C4-2B (cell line): ENCODE data around the gene SETD6.

ENCODE experiments used
- ZFX ChIP-seq: fragments of 450-650 bp; IDR thresholded peaks from 2 replicates; pipeline ENCODE4 v1.6.1; 2017
- TF ChIP-seq, protein P1 (sequence below): fragments of 450-650 bp; conservative IDR thresholded peaks from 2 replicates; pipeline ENCODE4 v1.5.1; 2017; ENCODE audit warnings: mild to moderate bottlenecking

DNA sequence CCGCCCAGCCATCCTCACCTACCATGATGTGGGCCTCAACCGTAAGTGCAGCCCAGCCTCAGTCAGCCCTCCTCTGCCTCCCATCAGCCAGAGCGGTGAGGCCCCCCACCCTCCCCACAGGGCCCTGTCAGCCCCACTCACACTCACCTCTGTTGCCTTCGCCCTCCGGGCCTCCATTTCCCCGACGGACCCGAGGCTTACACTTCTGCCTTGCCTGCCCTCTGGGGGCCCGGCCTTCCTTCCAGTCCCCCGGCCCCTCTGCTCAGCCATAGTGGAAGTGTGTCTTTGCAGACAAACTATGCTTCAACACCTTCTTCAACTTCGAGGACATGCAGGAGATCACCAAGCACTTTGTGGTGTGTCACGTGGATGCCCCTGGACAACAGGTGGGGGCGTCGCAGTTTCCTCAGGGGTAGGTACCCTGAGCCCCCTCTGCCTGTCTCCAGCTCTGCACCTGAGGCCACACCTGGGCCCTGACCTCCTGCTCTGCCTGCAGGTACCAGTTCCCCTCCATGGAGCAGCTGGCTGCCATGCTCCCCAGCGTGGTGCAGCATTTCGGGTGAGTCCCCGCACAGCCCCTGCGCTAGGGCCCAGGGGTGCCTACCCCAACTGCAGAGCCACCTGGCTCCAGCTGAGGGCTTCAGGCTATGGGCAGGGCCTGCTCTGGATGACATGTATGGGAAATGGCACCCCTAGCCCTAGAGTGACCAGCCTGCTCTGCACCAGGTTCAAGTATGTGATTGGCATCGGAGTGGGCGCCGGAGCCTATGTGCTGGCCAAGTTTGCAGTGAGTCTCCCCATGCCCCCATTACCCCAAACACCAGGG, 11.2 kb upstream of the SETD6 start:
- TF ChIP-seq, protein P1, sequence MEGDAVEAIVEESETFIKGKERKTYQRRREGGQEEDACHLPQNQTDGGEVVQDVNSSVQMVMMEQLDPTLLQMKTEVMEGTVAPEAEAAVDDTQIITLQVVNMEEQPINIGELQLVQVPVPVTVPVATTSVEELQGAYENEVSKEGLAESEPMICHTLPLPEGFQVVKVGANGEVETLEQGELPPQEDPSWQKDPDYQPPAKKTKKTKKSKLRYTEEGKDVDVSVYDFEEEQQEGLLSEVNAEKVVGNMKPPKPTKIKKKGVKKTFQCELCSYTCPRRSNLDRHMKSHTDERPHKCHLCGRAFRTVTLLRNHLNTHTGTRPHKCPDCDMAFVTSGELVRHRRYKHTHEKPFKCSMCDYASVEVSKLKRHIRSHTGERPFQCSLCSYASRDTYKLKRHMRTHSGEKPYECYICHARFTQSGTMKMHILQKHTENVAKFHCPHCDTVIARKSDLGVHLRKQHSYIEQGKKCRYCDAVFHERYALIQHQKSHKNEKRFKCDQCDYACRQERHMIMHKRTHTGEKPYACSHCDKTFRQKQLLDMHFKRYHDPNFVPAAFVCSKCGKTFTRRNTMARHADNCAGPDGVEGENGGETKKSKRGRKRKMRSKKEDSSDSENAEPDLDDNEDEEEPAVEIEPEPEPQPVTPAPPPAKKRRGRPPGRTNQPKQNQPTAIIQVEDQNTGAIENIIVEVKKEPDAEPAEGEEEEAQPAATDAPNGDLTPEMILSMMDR, result no peak
- no peak for TF ChIP-seq ZFX
